ENCODE data around the gene SMC6.

The SMC6 gene

GRCh38 chr2:17638196-17638743 is 115.3 kb downstream of the SMC6 start:
- H3K27ac ChIP-seq (ENCODE audit: low read length), result no peak overlapping the region

GRCh38 chr2:17637131-17637906 is 116.3 kb downstream of the SMC6 start:
- DNase-seq (ENCODE audit: low read depth, low spot score), result no peak
- H3K9me3 ChIP-seq (ENCODE audit: control insufficient read depth, insufficient read depth, low read length), result no peaks in the 10 kb centered on the region
- WGBS (ENCODE audit: insufficient coverage, insufficient read length), result no CpG with 5 or more reads among the region's 8 CpGs
- no peak overlapping the region for H3K27ac ChIP-seq (ENCODE audit: low read length)
- no peaks in the 10 kb centered on the region for H3K36me3 ChIP-seq (ENCODE audit: control insufficient read depth, insufficient read depth, low read length)
- no peaks in the 10 kb centered on the region; the same call in 1 of the 2 replicates for H3K4me1 ChIP-seq (ENCODE audit: control insufficient read depth, insufficient read depth, low read length)
- no peaks in the 10 kb centered on the region for H3K27me3 ChIP-seq (ENCODE audit: control insufficient read depth, insufficient read depth, low read length)
- H3K4me3 ChIP-seq (ENCODE audit: low read length), result no peak overlapping the region

More at GRCh38 chr2:17638196-17638743, 115.3 kb downstream of the SMC6 start:
- DNase-seq (ENCODE audit: low read depth, low spot score), result no peak
- no peak overlapping the region for H3K4me3 ChIP-seq (ENCODE audit: low read length)
- no peaks in the 10 kb centered on the region for H3K27me3 ChIP-seq (ENCODE audit: control insufficient read depth, insufficient read depth, low read length)
- H3K9me3 ChIP-seq (ENCODE audit: control insufficient read depth, insufficient read depth, low read length), result no peaks in the 10 kb centered on the region
- H3K36me3 ChIP-seq (ENCODE audit: control insufficient read depth, insufficient read depth, low read length), result no peaks in the 10 kb centered on the region; the same call in 1 of the 2 replicates
- no CpG with 5 or more reads among the region's 7 CpGs for WGBS (ENCODE audit: insufficient coverage, insufficient read length)
- no peaks in the 10 kb centered on the region; the same call in 1 of the 2 replicates for H3K4me1 ChIP-seq (ENCODE audit: control insufficient read depth, insufficient read depth, low read length)

GRCh38 chr2:17636257-17636656 is 117.4 kb downstream of the SMC6 start:
- Histone ChIP-seq H3K27ac (ENCODE audit: low read length) (no peak overlapping the region), H3K36me3 (ENCODE audit: control insufficient read depth, insufficient read depth, low read length) (no peaks in the 10 kb centered on the region), H3K9me3 (ENCODE audit: control insufficient read depth, insufficient read depth, low read length) (no peaks in the 10 kb centered on the region), H3K27me3 (ENCODE audit: control insufficient read depth, insufficient read depth, low read length) (no peaks in the 10 kb centered on the region), H3K4me1 (ENCODE audit: control insufficient read depth, insufficient read depth, low read length) (no peaks in the 10 kb centered on the region; the same call in 1 of the 2 replicates), H3K4me3 (ENCODE audit: low read length) (no peak overlapping the region)
- WGBS (ENCODE audit: insufficient coverage, insufficient read length), result no CpG with 5 or more reads among the region's 3 CpGs
- DNase-seq (ENCODE audit: low read depth, low spot score), result no peak

GRCh38 chr2:17634997-17635396 is 118.6 kb downstream of the SMC6 start:
- Histone ChIP-seq H3K4me3 (ENCODE audit: low read length) (no peak overlapping the region), H3K9me3 (ENCODE audit: control insufficient read depth, insufficient read depth, low read length) (no peaks in the 10 kb centered on the region), H3K4me1 (ENCODE audit: control insufficient read depth, insufficient read depth, low read length) (no peaks in the 10 kb centered on the region; the same call in 1 of the 2 replicates), H3K27ac (ENCODE audit: low read length) (no peak overlapping the region), H3K27me3 (ENCODE audit: control insufficient read depth, insufficient read depth, low read length) (no peaks in the 10 kb centered on the region), H3K36me3 (ENCODE audit: control insufficient read depth, insufficient read depth, low read length) (no peaks in the 10 kb centered on the region)
- no CpG with 5 or more reads among the region's 4 CpGs for WGBS (ENCODE audit: insufficient coverage, insufficient read length)
- no peak for DNase-seq (ENCODE audit: low read depth, low spot score)

GRCh38 chr2:17630089-17630488 is 123.5 kb downstream of the SMC6 start:
- Histone ChIP-seq H3K27me3 (ENCODE audit: control insufficient read depth, insufficient read depth, low read length) (no peaks in the 10 kb centered on the region), H3K4me1 (ENCODE audit: control insufficient read depth, insufficient read depth, low read length) (no peaks in the 10 kb centered on the region), H3K36me3 (ENCODE audit: control insufficient read depth, insufficient read depth, low read length) (no peaks in the 10 kb centered on the region), H3K9me3 (ENCODE audit: control insufficient read depth, insufficient read depth, low read length) (no peaks in the 10 kb centered on the region), H3K27ac (ENCODE audit: low read length) (no peak overlapping the region), H3K4me3 (ENCODE audit: low read length) (no peak overlapping the region)
- no peak for DNase-seq (ENCODE audit: low read depth, low spot score)
- WGBS (ENCODE audit: insufficient coverage, insufficient read length), result no CpG with 5 or more reads among the region's 4 CpGs

- Histone ChIP-seq H3K4me3 (ENCODE audit: low read length) (no peak overlapping the region), H3K9me3 (ENCODE audit: control insufficient read depth, insufficient read depth, low read length) (no peaks in the 10 kb centered on the region), H3K27me3 (ENCODE audit: control insufficient read depth, insufficient read depth, low read length) (no peaks in the 10 kb centered on the region), H3K36me3 (ENCODE audit: control insufficient read depth, insufficient read depth, low read length) (no peaks in the 10 kb centered on the region; the same call in 1 of the 2 replicates), H3K27ac (ENCODE audit: low read length) (no peak overlapping the region), H3K4me1 (ENCODE audit: control insufficient read depth, insufficient read depth, low read length) (no peaks in the 10 kb centered on the region)
- no peak for DNase-seq (ENCODE audit: low read depth, low spot score)
- WGBS (ENCODE audit: insufficient coverage, insufficient read length), result no CpG with 5 or more reads among the region's 2 CpGs
Measured at GRCh38 chr2:17628349-17629261, 125.0 kb downstream of the SMC6 start.

- no peaks in the 10 kb centered on the region for H3K4me1 ChIP-seq (ENCODE audit: control insufficient read depth, insufficient read depth, low read length)
- no peak for DNase-seq (ENCODE audit: low read depth, low spot score)
- WGBS (ENCODE audit: insufficient coverage, insufficient read length), result no CpG with 5 or more reads among the region's 2 CpGs
- H3K36me3 ChIP-seq (ENCODE audit: control insufficient read depth, insufficient read depth, low read length), result no peaks in the 10 kb centered on the region; the same call in 1 of the 2 replicates
- no peak overlapping the region for H3K27ac ChIP-seq (ENCODE audit: low read length)
- no peak overlapping the region for H3K4me3 ChIP-seq (ENCODE audit: low read length)
- H3K9me3 ChIP-seq (ENCODE audit: control insufficient read depth, insufficient read depth, low read length), result no peaks in the 10 kb centered on the region
- no peaks in the 10 kb centered on the region for H3K27me3 ChIP-seq (ENCODE audit: control insufficient read depth, insufficient read depth, low read length)
Measured at GRCh38 chr2:17627434-17627833, 126.2 kb downstream of the SMC6 start.

GRCh38 chr2:17626986-17627385 is 126.6 kb downstream of the SMC6 start:
- Histone ChIP-seq H3K27ac (ENCODE audit: low read length) (no peak overlapping the region), H3K27me3 (ENCODE audit: control insufficient read depth, insufficient read depth, low read length) (no peaks in the 10 kb centered on the region), H3K9me3 (ENCODE audit: control insufficient read depth, insufficient read depth, low read length) (no peaks in the 10 kb centered on the region), H3K36me3 (ENCODE audit: control insufficient read depth, insufficient read depth, low read length) (no peaks in the 10 kb centered on the region; the same call in 1 of the 2 replicates), H3K4me1 (ENCODE audit: control insufficient read depth, insufficient read depth, low read length) (no peaks in the 10 kb centered on the region), H3K4me3 (ENCODE audit: low read length) (no peak overlapping the region)
- WGBS (ENCODE audit: insufficient coverage, insufficient read length), result no CpG with 5 or more reads among the region's 3 CpGs
- DNase-seq (ENCODE audit: low read depth, low spot score), result no peak

- Histone ChIP-seq H3K27ac (ENCODE audit: low read length) (no peak overlapping the region), H3K9me3 (ENCODE audit: control insufficient read depth, insufficient read depth, low read length) (no peaks in the 10 kb centered on the region), H3K4me3 (ENCODE audit: low read length) (no peak overlapping the region), H3K27me3 (ENCODE audit: control insufficient read depth, insufficient read depth, low read length) (no peaks in the 10 kb centered on the region), H3K4me1 (ENCODE audit: control insufficient read depth, insufficient read depth, low read length) (no peaks in the 10 kb centered on the region), H3K36me3 (ENCODE audit: control insufficient read depth, insufficient read depth, low read length) (no peaks in the 10 kb centered on the region; the same call in 1 of the 2 replicates)
- DNase-seq (ENCODE audit: low read depth, low spot score), result no peak
- no CpG with 5 or more reads among the region's 3 CpGs for WGBS (ENCODE audit: insufficient coverage, insufficient read length)
Measured at GRCh38 chr2:17625446-17625845, 128.2 kb downstream of the SMC6 start.

- H3K27ac ChIP-seq (ENCODE audit: low read length), result no peak overlapping the region
Measured at GRCh38 chr2:17621781-17622180, 131.8 kb downstream of the SMC6 start.

More at GRCh38 chr2:17621781-17622180, 131.8 kb downstream of the SMC6 start:
- no peak for DNase-seq (ENCODE audit: low read depth, low spot score)
- Histone ChIP-seq H3K9me3 (ENCODE audit: control insufficient read depth, insufficient read depth, low read length) (no peaks in the 10 kb centered on the region), H3K4me1 (ENCODE audit: control insufficient read depth, insufficient read depth, low read length) (no peaks in the 10 kb centered on the region; the same call in 1 of the 2 replicates), H3K27me3 (ENCODE audit: control insufficient read depth, insufficient read depth, low read length) (no peaks in the 10 kb centered on the region), H3K4me3 (ENCODE audit: low read length) (no peak overlapping the region), H3K36me3 (ENCODE audit: control insufficient read depth, insufficient read depth, low read length) (no peaks in the 10 kb centered on the region; the same call in 1 of the 2 replicates)
- no CpG with 5 or more reads among the region's 2 CpGs for WGBS (ENCODE audit: insufficient coverage, insufficient read length)

Data from iPS DF 6.9 (cell line).